Vagina (tissue), 2 donors: ENCODE results near the gene ECPAS. TPM values are rescaled to one million over a fixed set of nuclear protein-coding genes. Genes with fewer than 3 reads are reported as not detected.
"Not testable (repeated sequence)": the region's sequence is repeated elsewhere in the genome, so short reads cannot be mapped to it uniquely, and the experiment has no call there.

ENCODE experiments used
- DNase-seq, 2 donors: peaks; one replicate each; pipeline ENCODE4 v3.0.0-alpha.2; 2017; ENCODE audit errors: extremely low spot score in 2 of 2
- H3K27ac ChIP-seq: fragments of 200-600 bp; sonication (generic); one replicate; pipeline ENCODE4 v1.5.1; 2019
- H3K27me3 ChIP-seq: fragments of 200-600 bp; sonication (generic); one replicate; pipeline ENCODE4 v1.5.1; 2019
- H3K36me3 ChIP-seq, 2 donors: fragments of 200-600 bp; sonication (generic); one replicate each; pipeline ENCODE4 v1.5.1; 2017 to 2019
- H3K4me1 ChIP-seq: fragments of 200-600 bp; sonication (generic); one replicate; pipeline ENCODE4 v1.5.1; 2019
- H3K4me3 ChIP-seq, 2 donors: fragments of 200-600 bp; sonication (generic); 1 replicate in 1 of 2; 2 replicates in 1 of 2; pipeline ENCODE4 v1.5.1; 2016 to 2019
- H3K9me3 ChIP-seq: fragments of 200-600 bp; sonication (generic); one replicate; pipeline ENCODE4 v1.5.1; 2019
- POLR2A ChIP-seq, 2 donors: fragments of 450-650 bp; IDR thresholded peaks; one replicate each; pipeline ENCODE4 v1.6.1; 2017; ENCODE audit warnings: antibody characterized with exemption in 2 of 2, mild to moderate bottlenecking in 2 of 2, moderate library complexity in 2 of 2
- POLR2AphosphoS5 ChIP-seq, 2 donors: sonication (generic); formaldehyde crosslinking; IDR thresholded peaks; one replicate each; pipeline ENCODE4 v1.9.0; 2017; ENCODE audit warnings: antibody characterized with exemption in 2 of 2, mild to moderate bottlenecking in 2 of 2, low read depth in 1 of 2; ENCODE audit not compliant: insufficient read depth in 1 of 2
- intact Hi-C: fragments of 100-400 bp; cut with DNase I; formaldehyde crosslinking; loops from one replicate; pipeline ENCODE4 v1.15.1; 2023
- total RNA-seq: library from RNA; depleted of rRNA; stranded (reverse); fragments of >200 nt; gene quantifications from one replicate; pipeline ENCODE4 v1.2.3, GENCODE V29; 2016
- TF ChIP-seq, protein P1 (sequence below), 3 experiments: fragments of 450-650 bp in 2 of 3; fragments of 200-600 bp in 1 of 3; sonication (generic) in 1 of 3; IDR thresholded peaks; one replicate each; pipeline ENCODE4 v1.5.1; 2017 to 2019; ENCODE audit warnings: antibody characterized with exemption in 3 of 3, mild to moderate bottlenecking in 2 of 3, moderate library complexity in 2 of 3

The ECPAS gene
- total RNA-seq, 1 donor from 2014 or later: 62.9 TPM

DNA sequence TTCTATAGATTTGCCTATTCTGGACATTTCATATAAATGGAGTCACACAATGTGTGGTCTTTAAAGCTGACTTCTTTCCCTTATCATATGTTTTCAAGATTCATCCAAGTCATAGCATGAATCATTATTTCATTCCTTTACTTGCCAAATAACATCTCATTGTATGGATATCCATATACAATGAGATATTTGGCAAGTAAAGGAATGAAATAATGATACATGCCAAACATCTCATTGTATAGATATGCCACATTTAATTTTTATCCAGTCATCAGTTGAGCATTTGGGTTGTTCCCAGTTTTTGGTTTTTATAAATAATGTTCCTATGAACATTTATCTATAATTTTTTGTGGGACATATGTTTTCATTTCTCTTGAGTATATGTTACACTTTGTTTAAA, 133.6 kb downstream of the ECPAS start:
- DNase-seq: no peak

DNA sequence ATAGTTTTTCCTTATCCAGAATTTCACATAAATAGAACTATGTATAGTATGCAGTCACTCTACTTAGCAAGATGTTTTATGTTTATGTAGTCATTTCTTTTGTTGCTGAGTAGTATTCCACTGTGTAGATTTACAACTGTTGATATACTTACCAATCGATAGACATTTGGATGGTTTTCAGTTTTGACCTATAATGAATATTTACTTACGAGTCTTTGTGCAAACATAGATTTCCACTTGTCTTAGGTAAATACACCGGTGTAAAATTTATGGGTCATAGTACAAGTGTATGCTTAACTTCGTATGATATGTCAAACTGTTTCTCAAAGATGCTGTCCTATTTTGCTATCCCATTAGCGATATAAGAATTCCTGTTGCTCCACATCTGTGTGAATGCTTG, 134.4 kb downstream of the ECPAS start:
- no peaks in the 10 kb centered on the region for H3K27me3 ChIP-seq
- intact Hi-C loops: no loop called here
- H3K9me3 ChIP-seq: no peaks in the 10 kb centered on the region
- no peaks in the 10 kb centered on the region for H3K36me3 ChIP-seq
- TF ChIP-seq, protein P1, sequence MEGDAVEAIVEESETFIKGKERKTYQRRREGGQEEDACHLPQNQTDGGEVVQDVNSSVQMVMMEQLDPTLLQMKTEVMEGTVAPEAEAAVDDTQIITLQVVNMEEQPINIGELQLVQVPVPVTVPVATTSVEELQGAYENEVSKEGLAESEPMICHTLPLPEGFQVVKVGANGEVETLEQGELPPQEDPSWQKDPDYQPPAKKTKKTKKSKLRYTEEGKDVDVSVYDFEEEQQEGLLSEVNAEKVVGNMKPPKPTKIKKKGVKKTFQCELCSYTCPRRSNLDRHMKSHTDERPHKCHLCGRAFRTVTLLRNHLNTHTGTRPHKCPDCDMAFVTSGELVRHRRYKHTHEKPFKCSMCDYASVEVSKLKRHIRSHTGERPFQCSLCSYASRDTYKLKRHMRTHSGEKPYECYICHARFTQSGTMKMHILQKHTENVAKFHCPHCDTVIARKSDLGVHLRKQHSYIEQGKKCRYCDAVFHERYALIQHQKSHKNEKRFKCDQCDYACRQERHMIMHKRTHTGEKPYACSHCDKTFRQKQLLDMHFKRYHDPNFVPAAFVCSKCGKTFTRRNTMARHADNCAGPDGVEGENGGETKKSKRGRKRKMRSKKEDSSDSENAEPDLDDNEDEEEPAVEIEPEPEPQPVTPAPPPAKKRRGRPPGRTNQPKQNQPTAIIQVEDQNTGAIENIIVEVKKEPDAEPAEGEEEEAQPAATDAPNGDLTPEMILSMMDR (IDR thresholded peaks at IDR 0.05): no peak
- no peak for TF ChIP-seq POLR2A (IDR thresholded peaks at IDR 0.05)
- no peak for TF ChIP-seq POLR2AphosphoS5 (IDR thresholded peaks at IDR 0.05; ENCODE audit: insufficient read depth in 1 of 2, low read depth in 1 of 2)
- DNase-seq: no peak
- H3K4me3 ChIP-seq: no peak overlapping the region
- no peaks in the 10 kb centered on the region for H3K4me1 ChIP-seq
- H3K27ac ChIP-seq: no peak overlapping the region

More for the DNA sequence above, 133.6 kb downstream of the ECPAS start:
- H3K36me3 ChIP-seq: no peaks in the 10 kb centered on the region
- no peaks in the 10 kb centered on the region for H3K9me3 ChIP-seq
- TF ChIP-seq POLR2AphosphoS5 (IDR thresholded peaks at IDR 0.05; ENCODE audit: insufficient read depth in 1 of 2, low read depth in 1 of 2) (no peak), POLR2A (IDR thresholded peaks at IDR 0.05) (no peak)
- TF ChIP-seq, protein P1 (IDR thresholded peaks at IDR 0.05): no peak
- intact Hi-C loops: no loop called here
- no peaks in the 10 kb centered on the region for H3K27me3 ChIP-seq
- no peak overlapping the region for H3K27ac ChIP-seq
- no peak overlapping the region for H3K4me3 ChIP-seq
- no peaks in the 10 kb centered on the region for H3K4me1 ChIP-seq

DNA sequence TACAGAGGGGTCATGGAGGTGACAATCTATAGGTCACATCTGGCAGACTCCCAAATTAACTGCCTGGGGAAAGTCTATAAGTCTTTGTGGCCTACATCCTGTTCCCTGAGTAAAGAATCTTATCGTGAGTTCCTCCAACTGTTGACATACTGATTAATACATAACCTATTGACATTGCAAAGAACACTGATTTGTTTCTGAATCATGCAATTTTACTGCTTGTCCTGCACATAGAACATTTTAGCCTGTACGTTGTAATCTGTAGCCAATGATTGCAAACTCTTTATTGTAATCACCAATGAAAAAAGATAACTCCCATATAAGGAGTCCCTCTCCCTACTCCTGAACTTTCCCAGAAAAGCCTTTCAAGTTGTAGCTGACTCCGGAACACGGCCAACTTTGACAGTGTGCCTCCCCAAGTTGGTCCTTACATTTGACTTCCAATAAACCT, 135.3 kb downstream of the ECPAS start:
- H3K27ac ChIP-seq: no peak overlapping the region

DNA sequence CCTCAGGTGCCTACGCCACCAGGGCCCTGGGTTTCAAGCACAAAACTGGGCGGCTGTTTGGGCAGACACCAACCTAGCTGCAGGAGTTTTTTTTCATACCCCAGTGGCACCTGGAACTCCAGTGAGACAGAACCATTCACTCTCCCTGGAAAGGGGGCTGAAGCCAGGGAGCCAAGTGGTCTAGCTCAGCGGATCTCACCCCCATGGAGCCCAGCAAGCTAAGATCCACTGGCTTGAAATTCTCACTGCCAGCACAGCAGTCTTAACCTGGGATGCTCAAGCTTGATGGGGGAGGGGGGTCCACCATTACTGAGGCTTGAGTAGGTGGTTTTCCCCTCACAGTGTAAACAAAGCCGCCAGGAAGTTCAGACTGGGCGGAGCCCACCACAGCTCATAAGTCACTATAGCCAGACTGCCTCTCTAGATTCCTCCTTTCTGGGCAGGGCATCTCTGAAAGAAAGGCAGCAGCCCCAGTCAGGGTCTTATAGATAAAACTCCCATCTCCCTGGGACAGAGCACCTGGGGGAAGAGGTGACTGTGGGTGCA, 149.8 kb downstream of the ECPAS start:
- H3K4me1 ChIP-seq, H3K9me3 ChIP-seq, H3K36me3 ChIP-seq, DNase-seq, H3K27ac ChIP-seq, H3K4me3 ChIP-seq, intact Hi-C loops, H3K27me3 ChIP-seq: not testable (repeated sequence)

More for the DNA sequence above, 135.3 kb downstream of the ECPAS start:
- Histone ChIP-seq H3K4me3 (no peak overlapping the region), H3K9me3 (no peaks in the 10 kb centered on the region), H3K27me3 (no peaks in the 10 kb centered on the region), H3K36me3 (no peaks in the 10 kb centered on the region), H3K4me1 (no peaks in the 10 kb centered on the region)
- DNase-seq: no peak
- TF ChIP-seq POLR2AphosphoS5 (IDR thresholded peaks at IDR 0.05; ENCODE audit: insufficient read depth in 1 of 2, low read depth in 1 of 2): no peak
- no peak for TF ChIP-seq POLR2A (IDR thresholded peaks at IDR 0.05)
- TF ChIP-seq, protein P1 (IDR thresholded peaks at IDR 0.05): no peak
- intact Hi-C loops: no loop called here

DNA sequence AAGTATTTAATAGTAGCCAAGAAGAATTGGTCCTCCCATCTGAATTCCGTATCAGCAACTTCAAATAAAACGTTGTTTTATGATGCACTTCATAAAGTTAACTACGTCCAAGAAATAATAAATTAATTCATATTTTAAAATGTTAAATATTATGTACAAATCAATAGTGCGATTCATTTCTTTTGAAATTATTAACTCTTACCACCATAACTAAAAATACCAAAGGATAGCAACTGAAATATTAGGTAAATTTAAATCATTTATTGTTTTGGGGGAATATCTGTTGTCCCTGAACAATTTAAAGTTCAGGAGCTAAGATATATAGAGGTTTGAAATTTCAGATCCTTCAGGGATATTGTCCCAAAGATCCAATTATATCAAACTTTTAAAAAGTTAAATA, 154.1 kb downstream of the ECPAS start, which contains the start of gene OR2K2:
TSS of gene OR2K2 (minus strand) at position 101 of the 400 bp plus-strand sequence. CDS start 1,791 bp downstream, outside the sequence.
- H3K4me1 ChIP-seq: no peaks in the 10 kb centered on the region
- H3K27me3 ChIP-seq: no peaks in the 10 kb centered on the region
- TF ChIP-seq POLR2A (IDR thresholded peaks at IDR 0.05) (no peak), POLR2AphosphoS5 (IDR thresholded peaks at IDR 0.05; ENCODE audit: insufficient read depth in 1 of 2, low read depth in 1 of 2) (no peak)
- TF ChIP-seq, protein P1 (IDR thresholded peaks at IDR 0.05): no peak
- intact Hi-C loops: no loop called here
- H3K9me3 ChIP-seq: no peaks in the 10 kb centered on the region
- no peak within 1 kb of the TSS for H3K27ac ChIP-seq
- no peak within 1 kb of the TSS for H3K4me3 ChIP-seq
- H3K36me3 ChIP-seq: no peaks in the 10 kb centered on the region
- DNase-seq: no peak
